Activated effector memory CD4-positive, alpha-beta T cell treated with Interleukin-2 at 50 U/mL for 16 hours (primary cell): Measurements from ENCODE around the gene FRS2.
"Not testable (repeated sequence)": the region's sequence is repeated elsewhere in the genome, so short reads cannot be mapped to it uniquely, and the experiment has no call there.

Experiments
- DNase-seq: peaks from one replicate; pipeline ENCODE4 v3.0.0-alpha.2; 2020

FRS2 gene

DNA sequence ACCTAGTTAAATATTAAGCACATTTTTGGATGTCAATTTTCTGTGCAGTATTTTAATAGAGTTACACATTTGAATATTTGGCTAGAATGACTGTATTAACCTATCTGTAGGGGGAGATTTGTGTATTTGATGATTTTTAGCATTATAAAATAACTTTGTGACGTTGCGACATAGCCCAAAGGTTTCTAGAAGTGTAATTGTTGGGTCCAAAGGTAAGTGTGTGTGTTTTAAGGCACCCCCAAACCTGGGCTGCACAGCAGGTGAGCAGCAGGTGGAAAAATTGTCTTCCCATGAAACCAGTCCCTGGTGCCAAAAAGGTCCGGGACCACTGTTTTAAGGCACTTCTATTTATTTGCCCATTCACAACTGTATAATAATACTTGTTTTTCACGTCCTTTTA, 118.3 kb downstream of the FRS2 start:
- no peak for DNase-seq

DNA sequence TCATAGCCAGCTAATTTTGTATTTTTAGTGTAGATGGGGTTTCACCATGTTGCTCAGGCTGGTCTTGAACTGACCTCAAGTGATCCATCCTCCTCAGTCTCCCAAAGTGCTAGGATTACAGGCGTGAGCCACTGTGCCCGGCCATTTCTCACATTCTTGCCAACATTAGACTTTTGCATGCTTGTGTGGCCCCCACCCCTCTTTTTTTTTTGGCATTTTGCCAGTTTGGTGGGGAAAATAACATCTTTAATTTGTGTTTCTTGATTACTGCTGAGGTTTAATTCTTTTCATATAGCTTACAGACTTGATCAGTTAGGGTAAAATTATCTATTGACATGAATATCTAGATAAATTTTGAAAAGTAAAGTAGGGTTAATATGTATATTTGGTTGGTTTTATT, 118.9 kb downstream of the FRS2 start:
- DNase-seq, result no peak

GRCh38 chr12:69595689-69596088, 125.5 kb downstream of the FRS2 start:
- DNase-seq, result no peak

DNA sequence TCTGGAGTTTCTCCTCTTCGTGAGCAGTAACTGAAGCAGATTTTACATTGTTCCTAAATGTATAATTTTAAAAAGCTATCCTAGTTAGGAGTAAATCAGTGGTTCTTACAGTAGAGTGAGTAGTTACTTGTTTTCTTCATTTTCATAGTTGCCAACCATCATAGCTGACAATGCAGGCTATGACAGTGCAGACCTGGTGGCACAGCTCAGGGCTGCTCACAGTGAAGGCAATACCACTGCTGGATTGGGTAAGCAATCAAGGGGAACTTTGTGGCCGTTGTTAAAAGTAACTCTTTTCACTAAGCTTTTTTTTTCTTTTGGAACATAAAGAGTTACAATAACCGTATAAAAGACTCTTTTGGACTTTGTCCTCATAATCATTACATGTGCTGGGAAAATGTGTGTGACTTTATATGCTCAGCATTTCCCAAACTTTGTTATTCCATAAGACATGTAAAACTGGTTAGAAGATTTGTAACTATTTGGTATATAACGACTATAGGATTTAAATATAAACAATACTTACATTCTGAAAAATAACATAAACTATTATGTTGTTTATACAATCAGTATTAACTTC, 128.1 kb downstream of the FRS2 start:
- no peak for DNase-seq

- DNase-seq, result no peak
Observed at GRCh38 chr12:69600804-69601203, 130.6 kb downstream of the FRS2 start.

GRCh38 chr12:69601962-69602685, 131.9 kb downstream of the FRS2 start:
- DNase-seq, result no peak

DNA sequence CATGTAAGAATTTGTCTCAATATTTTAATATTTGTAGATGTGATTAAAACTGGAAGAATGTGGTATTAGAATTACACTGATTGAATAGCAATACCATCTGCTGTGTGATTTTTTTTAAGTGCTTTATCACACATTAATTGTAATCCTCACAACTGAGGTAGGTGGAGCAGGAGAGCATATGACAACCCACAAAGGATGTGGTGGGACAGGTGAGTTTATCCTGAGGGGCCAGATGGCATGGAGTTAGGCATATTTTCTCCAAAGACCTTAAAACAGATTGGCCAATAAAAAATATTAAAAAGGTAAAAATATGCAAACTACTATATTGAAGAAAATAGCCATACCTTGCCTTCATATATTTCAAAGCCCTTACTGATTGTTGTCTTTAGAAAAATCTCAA, 132.8 kb downstream of the FRS2 start:
- no peak for DNase-seq

DNA sequence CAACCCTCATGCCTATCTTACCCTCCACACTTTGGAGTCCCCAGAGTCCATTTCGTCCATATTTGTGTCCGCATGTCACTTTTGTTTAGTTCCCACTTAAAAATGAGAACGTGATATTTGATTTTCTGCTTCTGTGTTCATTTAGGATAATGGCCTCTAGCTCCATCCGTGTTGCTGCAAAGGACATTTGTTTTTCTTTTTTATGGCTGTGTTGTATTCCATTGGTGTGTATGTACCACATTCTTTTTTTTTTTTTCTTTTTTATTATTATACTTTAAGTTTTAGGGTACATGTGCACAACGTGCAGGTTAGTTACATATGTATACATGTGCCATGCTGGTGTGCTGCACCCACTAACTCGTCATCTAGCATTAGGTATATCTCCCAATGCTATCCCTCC, 133.4 kb downstream of the FRS2 start:
- not testable (repeated sequence) for DNase-seq

DNA sequence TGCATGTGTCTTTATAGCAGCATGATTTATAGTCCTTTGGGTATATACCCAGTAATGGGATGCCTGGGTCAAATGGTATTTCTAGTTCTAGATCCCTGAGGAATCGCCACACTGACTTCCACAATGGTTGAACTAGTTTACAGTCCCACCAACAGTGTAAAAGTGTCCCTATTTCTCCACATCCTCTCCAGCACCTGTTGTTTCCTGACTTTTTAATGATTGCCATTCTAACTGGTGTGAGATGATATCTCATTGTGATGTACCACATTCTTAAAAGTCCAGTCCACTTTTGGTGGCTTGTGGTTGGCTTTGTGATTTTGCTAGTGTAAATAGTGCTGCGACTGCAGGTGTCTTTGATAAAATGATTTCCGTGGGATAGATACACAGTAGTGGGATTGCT, 134.1 kb downstream of the FRS2 start:
- not testable (repeated sequence) for DNase-seq

DNA sequence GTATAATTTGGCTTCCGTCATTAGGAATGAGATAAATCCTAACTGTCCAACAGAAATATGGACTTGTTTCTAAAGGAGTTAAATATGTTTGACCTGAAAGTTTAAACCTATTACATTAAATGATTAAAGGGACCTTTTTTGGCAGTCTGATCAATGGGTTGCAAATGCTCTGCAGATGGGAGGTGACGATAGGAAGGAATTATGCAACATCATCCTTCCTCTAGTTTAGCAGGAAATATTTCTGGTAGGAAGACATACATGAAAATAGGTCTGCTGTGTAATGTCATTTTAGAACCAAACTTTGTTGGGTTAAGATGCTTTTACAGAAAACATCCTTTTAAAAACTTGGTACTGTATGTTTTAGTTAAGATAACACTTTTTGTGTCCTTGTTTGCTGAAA, 137.9 kb downstream of the FRS2 start:
- DNase-seq, result no peak

GRCh38 chr12:69610126-69610525, 139.9 kb downstream of the FRS2 start:
- DNase-seq, result no peak

- DNase-seq, result no peak
Observed at GRCh38 chr12:69610729-69611128, 140.5 kb downstream of the FRS2 start, which contains the start of gene LRRC10. Gene LRRC10, minus strand, starts transcription at chr12:69610907. Its CDS starts 69 bp downstream, at chr12:69610838.

DNA sequence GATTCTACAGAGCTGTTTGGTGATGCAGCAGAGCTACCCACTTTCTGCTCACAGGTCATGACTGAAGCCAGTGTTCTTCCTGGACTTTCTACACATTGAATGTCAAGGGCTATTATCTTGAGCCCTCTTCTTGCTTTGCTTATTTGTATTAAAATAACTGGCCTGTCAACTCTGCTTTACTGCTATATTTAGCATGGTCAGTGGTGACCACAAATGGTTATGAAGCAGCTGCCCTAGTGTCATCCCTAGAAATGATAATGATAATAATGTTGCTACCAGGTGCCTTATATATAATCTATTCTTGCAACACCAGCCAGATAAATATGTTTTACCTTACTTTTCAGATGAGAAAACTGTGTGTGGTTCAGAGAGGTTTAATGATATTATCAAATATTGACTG, 143.2 kb downstream of the FRS2 start:
- no peak for DNase-seq

DNA sequence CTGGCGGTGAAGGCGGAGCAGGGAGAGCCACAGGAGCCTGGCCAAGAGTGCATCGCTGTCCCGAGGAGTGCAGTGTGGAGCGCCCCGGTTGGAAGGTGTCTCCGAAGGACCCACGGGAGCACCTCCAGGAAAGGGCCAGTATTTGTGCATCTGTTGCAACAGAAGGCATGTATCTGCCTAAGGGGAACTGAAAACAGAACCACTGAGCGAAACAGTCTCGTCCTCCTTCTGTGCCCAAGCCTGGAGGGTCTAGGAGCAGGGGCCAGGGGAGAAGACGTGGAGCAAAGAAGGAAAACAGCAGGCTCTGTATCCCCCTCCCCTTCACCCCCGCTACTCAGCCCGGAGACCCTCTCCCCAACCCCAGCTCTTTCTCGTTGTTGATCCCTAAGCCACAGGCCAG, 145.8 kb downstream of the FRS2 start:
- no peak for DNase-seq

DNA sequence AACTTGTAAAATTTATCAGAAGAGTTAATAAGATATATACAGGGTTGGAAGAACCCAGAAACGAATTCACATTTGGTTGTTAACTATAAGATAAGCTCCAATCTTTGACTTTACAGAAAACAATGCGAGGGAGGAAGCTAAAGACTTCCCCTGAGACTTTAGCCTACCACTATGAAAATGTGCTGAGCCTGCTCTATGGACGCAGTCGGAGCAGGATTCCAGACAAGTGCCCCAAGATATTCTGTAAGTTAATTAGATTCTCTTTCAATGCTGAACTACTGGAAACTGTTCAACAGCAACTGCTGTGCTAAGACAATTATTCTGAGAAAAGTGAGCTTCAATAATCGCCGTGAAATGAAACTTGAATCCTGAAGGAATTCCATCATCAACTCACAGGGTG, 148.9 kb downstream of the FRS2 start:
- DNase-seq, result no peak

GRCh38 chr12:69620077-69620476, 149.9 kb downstream of the FRS2 start:
- no peak for DNase-seq

- DNase-seq, result no peak
Observed at GRCh38 chr12:69620921-69621320, 150.7 kb downstream of the FRS2 start.

DNA sequence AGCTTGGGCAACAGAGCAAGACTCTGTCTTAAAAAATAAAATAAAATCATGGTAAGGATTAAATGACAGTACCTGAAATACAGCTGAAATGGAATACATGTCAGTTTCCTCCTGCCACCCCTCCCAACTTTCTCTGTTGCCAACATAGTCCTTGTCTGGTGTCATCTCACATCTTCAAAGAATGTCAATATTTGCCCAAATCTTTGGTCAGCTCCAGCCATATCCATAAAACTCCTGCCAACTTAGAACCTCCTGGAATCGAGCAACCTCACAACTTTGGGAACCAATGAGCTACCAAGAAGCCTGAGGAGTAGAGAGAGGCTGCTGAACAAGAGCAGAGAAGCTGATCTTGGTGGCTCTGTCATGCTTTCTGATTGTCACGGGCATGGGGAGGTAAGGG, 151.4 kb downstream of the FRS2 start:
- no peak for DNase-seq

DNA sequence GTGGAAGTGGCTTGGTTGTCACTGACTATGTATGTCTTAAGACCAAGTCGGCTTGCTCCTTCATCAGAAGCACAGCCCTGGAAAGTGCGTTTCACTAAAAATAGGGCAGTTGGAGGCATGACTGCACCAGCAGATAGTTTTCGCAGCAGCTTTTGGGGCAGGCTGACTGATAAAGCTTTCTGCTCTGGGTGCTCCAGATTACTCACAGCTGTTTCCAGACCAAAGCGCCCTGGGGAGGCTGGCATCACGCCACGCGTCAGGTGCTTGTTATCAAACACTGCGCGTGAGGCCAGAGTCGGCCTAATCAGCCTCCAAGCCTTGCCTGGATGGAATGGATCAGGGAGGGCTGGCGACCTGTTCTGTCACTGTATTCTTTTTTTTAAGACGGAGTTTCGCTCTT, 153.8 kb downstream of the FRS2 start:
- DNase-seq, result no peak

- DNase-seq, result no peak
Observed at GRCh38 chr12:69627501-69627900, 157.3 kb downstream of the FRS2 start.
